GM12864 (cell line): Measurements from ENCODE around the gene ATP6V1B1.

Experiments
- DNase-seq: peaks from one replicate; pipeline ENCODE4 v3.0.0-alpha.2; 2011; ENCODE audit warnings: low read depth
- H3K4me3 ChIP-seq: 2 replicates; pipeline ENCODE4 v1.5.1; 2011; ENCODE audit warnings: mild to moderate bottlenecking, low read depth, low read length, control low read depth
- TF ChIP-seq, protein P1 (sequence below): IDR thresholded peaks from 2 replicates; pipeline ENCODE4 v1.5.1; 2011; ENCODE audit warnings: low read depth, mild to moderate bottlenecking, moderate library complexity, low read length, control low read depth, inconsistent platforms; ENCODE audit errors: missing control alignments

The ATP6V1B1 gene

DNA sequence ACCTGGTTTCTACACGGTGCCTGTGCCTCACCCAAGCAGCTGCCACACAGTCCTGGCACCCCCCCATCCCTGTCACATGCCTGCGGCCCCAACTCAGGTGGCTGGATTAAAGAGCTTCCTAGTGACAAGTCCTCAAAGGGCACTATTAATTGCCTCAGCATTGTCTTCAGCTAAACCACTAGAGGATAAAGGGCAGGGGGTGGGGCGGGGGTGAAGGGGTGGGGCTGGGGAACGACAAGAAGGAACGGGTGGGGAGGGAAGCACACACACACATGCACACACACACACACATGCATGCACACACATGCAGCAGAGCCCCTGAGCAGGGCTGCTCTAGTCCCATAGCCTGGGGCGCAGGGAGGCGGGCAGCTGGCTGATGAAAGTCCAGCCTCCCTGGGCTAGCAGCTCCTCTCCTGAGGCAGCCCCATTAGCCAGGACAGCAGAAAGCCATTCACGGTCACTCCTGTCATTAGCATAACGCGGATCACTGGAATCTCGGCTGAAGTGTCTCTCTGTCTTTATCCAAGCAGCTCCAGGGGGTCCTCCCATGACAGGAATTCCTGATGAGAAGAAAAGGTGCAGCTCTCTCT is 66.4 kb downstream of the ATP6V1B1 start:
- H3K4me3 ChIP-seq, result no peak overlapping the region
- TF ChIP-seq, protein P1, sequence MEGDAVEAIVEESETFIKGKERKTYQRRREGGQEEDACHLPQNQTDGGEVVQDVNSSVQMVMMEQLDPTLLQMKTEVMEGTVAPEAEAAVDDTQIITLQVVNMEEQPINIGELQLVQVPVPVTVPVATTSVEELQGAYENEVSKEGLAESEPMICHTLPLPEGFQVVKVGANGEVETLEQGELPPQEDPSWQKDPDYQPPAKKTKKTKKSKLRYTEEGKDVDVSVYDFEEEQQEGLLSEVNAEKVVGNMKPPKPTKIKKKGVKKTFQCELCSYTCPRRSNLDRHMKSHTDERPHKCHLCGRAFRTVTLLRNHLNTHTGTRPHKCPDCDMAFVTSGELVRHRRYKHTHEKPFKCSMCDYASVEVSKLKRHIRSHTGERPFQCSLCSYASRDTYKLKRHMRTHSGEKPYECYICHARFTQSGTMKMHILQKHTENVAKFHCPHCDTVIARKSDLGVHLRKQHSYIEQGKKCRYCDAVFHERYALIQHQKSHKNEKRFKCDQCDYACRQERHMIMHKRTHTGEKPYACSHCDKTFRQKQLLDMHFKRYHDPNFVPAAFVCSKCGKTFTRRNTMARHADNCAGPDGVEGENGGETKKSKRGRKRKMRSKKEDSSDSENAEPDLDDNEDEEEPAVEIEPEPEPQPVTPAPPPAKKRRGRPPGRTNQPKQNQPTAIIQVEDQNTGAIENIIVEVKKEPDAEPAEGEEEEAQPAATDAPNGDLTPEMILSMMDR, result no peak
- DNase-seq, result no peak

DNA sequence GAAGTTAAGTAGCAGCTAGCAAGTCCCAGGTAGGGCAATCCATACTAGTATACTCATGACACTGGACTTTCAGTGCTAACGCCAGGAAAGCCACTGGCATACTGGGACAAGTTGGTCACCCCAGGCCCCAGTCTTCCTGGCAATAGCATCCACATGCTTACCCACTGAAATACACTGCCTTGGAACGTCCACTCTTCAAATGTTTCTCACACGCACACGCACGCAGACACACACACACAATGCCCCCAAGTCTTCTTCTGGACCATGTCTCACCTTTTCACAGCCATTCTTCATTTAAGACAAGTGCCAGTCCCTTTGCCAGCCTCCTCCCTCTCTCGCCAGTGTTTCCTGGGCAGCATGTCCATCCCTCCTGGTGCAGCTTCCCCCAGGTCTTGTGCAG is 67.7 kb downstream of the ATP6V1B1 start:
- no peak for DNase-seq
- TF ChIP-seq, protein P1, result no peak
- no peak overlapping the region for H3K4me3 ChIP-seq

DNA sequence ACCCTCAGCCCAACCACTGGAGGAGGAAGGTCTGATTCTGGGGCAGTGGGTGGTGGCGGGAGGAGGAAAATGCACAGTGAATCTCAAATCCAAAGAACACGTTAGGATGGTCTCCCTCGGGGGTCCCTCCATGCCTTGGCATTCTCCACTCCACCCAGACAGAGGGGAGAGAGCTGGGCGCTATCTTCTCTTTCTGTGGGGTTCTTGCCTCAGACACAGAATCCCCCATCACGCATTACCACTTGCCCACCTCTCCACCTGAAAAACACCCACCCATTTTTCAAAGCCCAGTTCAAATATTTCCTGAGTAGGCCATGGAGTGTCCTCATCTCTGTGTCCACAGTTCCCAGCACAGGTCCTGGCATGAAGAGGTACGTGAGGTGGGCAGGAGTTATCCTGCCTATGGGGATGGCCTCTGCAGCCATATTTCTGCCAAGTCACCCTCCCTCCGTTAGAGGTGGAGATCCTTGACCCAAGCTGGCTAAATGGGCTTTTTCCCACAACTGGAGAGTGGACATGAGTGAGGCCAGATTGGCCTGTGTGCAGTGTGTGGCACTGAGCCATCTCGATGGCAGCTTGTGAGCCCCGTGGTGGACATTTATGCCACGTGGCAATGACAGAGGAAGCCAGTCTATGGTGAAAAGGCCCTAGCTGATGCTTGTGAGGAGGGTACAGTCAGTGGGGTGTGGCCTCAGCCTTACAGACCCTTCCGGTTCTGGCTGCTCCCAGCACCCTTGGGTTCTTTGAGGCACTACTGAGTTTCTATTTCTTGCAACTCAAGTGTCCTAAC is 68.5 kb downstream of the ATP6V1B1 start:
- no peak for DNase-seq
- no peak overlapping the region for H3K4me3 ChIP-seq
- TF ChIP-seq, protein P1, result no peak

- TF ChIP-seq, protein P1, result no peak
- DNase-seq, result no peak
- no peak overlapping the region for H3K4me3 ChIP-seq
Observed at GRCh38 chr2:71004857-71005256, 69.2 kb downstream of the ATP6V1B1 start.

GRCh38 chr2:71005271-71006202 is 69.8 kb downstream of the ATP6V1B1 start:
- DNase-seq, result no peak
- no peak overlapping the region for H3K4me3 ChIP-seq
- TF ChIP-seq, protein P1, result no peak

DNA sequence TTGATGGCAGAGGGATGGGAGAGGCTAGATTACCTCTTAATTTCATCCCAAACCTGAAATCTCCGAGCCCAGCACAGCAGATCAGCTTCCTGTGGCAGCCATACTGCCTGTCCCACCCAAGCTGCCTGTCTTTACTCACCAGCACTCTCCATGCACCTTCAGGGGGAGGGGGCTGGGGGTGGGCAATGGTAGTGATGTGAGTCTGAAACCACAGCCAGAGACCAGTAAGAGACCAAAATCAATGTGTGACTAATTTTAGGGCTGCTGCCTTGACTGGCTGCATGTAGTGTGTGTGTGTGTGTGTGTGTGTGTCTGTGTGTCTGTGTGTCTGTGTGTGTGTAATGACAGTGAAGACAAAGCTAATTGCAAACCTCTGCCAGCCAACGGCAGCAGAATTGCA is 70.6 kb downstream of the ATP6V1B1 start:
- TF ChIP-seq, protein P1, result no peak
- no peak for DNase-seq
- H3K4me3 ChIP-seq, result no peak overlapping the region
